GM19372 (cell line): ENCODE measurements around the gene FAP.

Source experiments
- ATAC-seq: cut with Tn5 transposase; IDR thresholded peaks from one replicate; pipeline ENCODE4 v1.9.1; 2021; ENCODE audit warnings: mild to moderate bottlenecking, low read depth, moderate library complexity; ENCODE audit not compliant: unreplicated experiment

The FAP gene

GRCh38 chr2:162242586-162243280 is 512 bp downstream of the FAP start:
- no peak for ATAC-seq

- ATAC-seq, result no peak
These were observed 1.7 kb downstream of the FAP start for GRCh38 chr2:162241571-162241970.

- ATAC-seq, result no peak
These were observed 8.4 kb downstream of the FAP start for GRCh38 chr2:162234620-162235462.

- ATAC-seq, result no peak
These were observed 10.0 kb downstream of the FAP start for GRCh38 chr2:162233197-162233596.

GRCh38 chr2:162232671-162233070 is 10.6 kb downstream of the FAP start:
- ATAC-seq, result no peak

GRCh38 chr2:162232027-162232426 is 11.2 kb downstream of the FAP start:
- no peak for ATAC-seq

GRCh38 chr2:162230761-162231160 is 12.5 kb downstream of the FAP start:
- ATAC-seq, result no peak

GRCh38 chr2:162226836-162227235 is 16.4 kb downstream of the FAP start:
- ATAC-seq, result no peak

- peak; percentile 97 for ATAC-seq
These were observed 22.2 kb downstream of the FAP start for GRCh38 chr2:162221064-162221463.

- no peak for ATAC-seq
These were observed 22.9 kb downstream of the FAP start for GRCh38 chr2:162220368-162220767.

GRCh38 chr2:162219426-162219825 is 23.8 kb downstream of the FAP start:
- no peak for ATAC-seq

- no peak for ATAC-seq
These were observed 25.6 kb downstream of the FAP start for GRCh38 chr2:162217598-162217997.

GRCh38 chr2:162215162-162215561 is 28.1 kb downstream of the FAP start:
- ATAC-seq, result no peak

GRCh38 chr2:162212366-162212765 is 30.9 kb downstream of the FAP start:
- no peak for ATAC-seq

- ATAC-seq, result no peak
These were observed 31.5 kb downstream of the FAP start for GRCh38 chr2:162211732-162212131.

- ATAC-seq, result no peak
These were observed 32.9 kb downstream of the FAP start for GRCh38 chr2:162210385-162210784.

- ATAC-seq, result no peak
These were observed 41.0 kb downstream of the FAP start for GRCh38 chr2:162202203-162202602.

GRCh38 chr2:162200636-162201035 is 42.6 kb downstream of the FAP start:
- no peak for ATAC-seq

- ATAC-seq, result no peak
These were observed 43.3 kb downstream of the FAP start for GRCh38 chr2:162199913-162200312.

GRCh38 chr2:162198239-162198638 is 45.0 kb downstream of the FAP start:
- ATAC-seq, result no peak

GRCh38 chr2:162197069-162197825 is 46.0 kb downstream of the FAP start:
- ATAC-seq, result no peak
